Urothelium cell line (cell line): ENCODE data around the gene RAB31.
"Not testable (repeated sequence)": the region's sequence is repeated elsewhere in the genome, so short reads cannot be mapped to it uniquely, and the experiment has no call there.

Experiments
- DNase-seq: peaks from one replicate; pipeline ENCODE4 v3.0.0; 2011; ENCODE audit warnings: low spot score, mixed read lengths
- FAIRE-seq: peaks from 2 replicates; lab custom pipeline; 2011; peaks lifted over from hg19 to GRCh38; lab: Jason Lieb, UNC

Gene RAB31

GRCh38 chr18:9900699-9901098 lies 192.6 kb downstream of the RAB31 start:
- no peak for FAIRE-seq
- no peak for DNase-seq

GRCh38 chr18:9901377-9901776 lies 193.3 kb downstream of the RAB31 start:
- FAIRE-seq (no peak), DNase-seq (no peak)

GRCh38 chr18:9902264-9902663 lies 194.2 kb downstream of the RAB31 start:
- FAIRE-seq, DNase-seq: not testable (repeated sequence)

- FAIRE-seq (no peak), DNase-seq (no peak)
Observed at GRCh38 chr18:9902832-9903231, 194.7 kb downstream of the RAB31 start.

GRCh38 chr18:9905401-9905922 lies 197.4 kb downstream of the RAB31 start:
- FAIRE-seq (no peak), DNase-seq (no peak)

GRCh38 chr18:9906481-9906880 lies 198.4 kb downstream of the RAB31 start:
- DNase-seq (no peak), FAIRE-seq (no peak)

DNA sequence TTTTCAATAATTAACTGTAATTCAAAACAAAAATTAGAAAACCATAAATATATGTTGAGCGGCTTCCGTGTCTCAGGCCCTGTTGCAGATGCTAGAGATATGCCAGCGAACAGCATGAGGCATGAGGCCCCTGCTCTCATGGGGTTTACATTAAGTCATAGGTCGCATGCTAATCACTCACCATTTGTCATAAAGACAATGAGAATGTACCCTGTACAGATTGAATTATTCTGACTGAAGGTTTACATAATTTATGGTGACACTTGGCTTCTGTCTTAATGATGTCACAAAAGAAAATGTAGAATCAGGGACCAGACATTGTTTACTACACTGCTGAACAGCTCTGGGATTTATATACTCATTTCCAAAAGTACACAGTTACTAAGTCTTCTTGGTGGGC lies 199.8 kb downstream of the RAB31 start:
- FAIRE-seq: no peak
- DNase-seq: no peak

DNA sequence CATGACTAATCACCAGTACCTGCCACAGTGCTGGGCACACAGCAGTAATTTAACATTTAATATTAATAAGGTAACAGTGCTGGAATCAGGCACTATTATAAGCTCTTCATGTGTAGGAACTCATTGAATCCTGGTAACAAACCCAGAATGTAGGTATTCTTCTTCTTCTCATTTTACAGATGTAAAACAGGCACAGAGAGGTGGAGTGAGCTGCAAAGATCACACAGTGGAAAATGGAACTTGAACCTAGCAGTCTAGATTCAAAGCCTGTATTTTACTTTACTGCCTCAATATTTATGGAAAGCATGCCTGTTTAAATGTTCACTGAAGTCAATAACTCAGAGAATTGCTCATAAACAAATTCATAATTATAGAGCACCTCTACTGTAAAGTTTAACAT lies 202.0 kb downstream of the RAB31 start:
- FAIRE-seq: no peak

DNA sequence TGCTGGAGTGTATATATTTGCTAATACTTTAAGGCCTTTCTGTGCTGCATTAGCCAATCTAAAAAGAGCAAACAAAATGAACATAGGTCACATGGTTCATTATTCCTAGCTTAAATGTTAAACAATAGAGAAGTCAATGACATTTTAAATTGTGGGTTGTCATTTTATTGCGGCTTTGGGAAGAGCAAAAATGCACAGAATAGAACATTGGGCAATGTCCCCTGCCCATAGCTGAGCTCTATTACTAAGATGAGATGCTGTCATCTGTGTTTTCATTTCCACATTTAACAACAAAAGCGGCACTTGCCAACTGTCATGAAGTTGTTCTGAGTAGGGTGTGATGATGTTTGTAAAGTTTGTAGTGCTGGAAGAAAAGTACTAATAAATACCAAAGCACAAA lies 202.6 kb downstream of the RAB31 start:
- DNase-seq: no peak

More for the DNA sequence above, 202.0 kb downstream of the RAB31 start:
- DNase-seq: no peak

DNA sequence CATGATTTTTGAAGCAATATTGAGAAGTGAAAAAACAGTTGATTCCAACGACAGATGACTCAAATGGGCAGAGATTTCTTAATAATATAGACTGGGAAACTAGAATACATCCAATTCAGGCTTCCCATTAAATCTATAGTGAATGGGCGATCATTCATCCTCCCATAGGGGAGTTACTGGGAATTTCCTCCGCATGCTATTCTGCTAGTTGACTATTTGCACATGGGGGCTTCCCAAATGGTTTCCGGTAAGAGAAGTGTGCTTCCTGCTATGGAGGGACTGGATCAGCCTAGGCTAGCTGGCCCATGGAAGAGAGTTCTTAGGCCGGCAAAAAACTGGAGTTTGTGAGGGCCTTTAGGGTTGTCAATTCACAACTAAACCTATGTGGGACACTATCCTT lies 203.1 kb downstream of the RAB31 start:
- no peak for DNase-seq
- no peak for FAIRE-seq

More for the DNA sequence above, 202.6 kb downstream of the RAB31 start:
- no peak for FAIRE-seq
